GM19099 (cell line): ENCODE results near the gene RIOK1.

ENCODE experiments used
- POLR2A ChIP-seq: IDR thresholded peaks from 3 replicates; pipeline ENCODE4 v1.6.1; 2011; ENCODE audit warnings: low read depth; ENCODE audit not compliant: insufficient read length; ENCODE audit errors: extremely low read depth

RIOK1 gene

DNA sequence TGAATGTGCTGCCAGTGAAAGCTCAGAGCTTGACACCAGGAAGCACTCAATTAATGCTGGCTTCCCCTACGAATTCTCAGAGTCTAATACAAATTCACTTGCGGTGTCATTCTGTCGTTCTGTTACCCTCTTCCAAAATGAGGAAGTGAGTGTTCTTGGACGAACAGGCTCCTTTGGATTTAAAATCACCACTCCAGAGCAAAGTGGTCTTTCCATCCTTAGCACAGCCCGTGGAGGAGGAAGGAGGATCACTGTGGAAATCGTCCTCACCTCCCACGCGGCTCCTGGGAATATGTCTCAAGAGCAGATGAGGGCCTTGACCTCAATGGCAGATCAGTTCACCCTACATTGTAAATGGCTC, 41.7 kb downstream of the RIOK1 start:
- TF ChIP-seq POLR2A = no peak

- no peak for TF ChIP-seq POLR2A
Measured at GRCh38 chr6:7431674-7432390, 42.2 kb downstream of the RIOK1 start.

DNA sequence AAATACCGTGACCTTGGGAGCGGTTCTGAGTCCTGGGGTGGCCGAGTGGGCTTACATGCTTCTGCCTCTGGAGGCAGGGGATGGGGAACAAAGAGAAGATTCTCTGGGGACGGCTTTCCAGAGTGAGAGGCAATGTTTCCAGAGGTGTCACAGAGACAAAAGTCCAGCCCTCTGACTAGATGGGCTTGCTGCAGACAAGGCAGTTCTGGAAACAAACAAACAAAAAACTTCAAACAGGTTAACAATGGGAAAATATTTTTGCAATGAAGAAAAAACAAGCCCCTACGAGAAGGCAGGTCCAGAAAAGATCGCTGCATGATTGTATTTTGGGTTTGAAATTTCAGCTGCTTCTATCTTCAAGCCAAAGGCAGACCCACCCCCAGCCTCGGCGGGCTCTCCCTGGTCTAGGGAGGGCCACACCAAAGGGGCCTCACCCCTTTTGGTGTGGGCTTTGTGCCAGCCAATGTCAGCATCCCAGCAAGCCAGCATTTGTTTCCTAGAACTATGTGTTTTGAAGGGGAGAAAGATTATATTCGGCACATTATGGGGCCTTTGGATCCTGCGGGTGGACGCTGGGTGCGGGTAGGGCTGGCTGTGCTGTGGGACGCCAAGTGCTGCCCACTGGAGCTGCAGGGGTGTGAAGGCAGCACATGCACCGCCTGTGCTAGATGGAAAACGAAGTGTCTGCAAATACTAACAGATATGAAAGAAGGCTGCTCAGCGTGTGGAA, 42.9 kb downstream of the RIOK1 start:
- no peak for TF ChIP-seq POLR2A

GRCh38 chr6:7433121-7433617, 43.6 kb downstream of the RIOK1 start:
- no peak for TF ChIP-seq POLR2A

DNA sequence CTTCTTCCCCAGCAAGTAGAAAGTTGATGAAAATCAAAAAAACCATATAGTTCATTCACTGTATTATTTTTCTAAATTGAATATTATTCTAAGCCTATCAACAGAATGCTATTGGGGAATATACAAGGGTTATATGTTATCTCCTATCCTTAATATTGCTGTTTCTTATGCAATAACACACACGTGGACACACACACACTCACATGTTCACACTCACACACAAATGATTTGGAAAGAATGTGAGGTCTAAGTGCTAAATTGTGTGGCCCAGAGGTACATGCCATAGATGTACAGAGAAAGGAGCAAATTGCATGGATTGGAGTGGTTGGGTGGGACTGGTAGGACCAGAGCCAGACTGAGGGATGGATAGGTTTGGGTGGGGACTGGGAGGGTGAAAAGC, 45.1 kb downstream of the RIOK1 start:
- no peak for TF ChIP-seq POLR2A

DNA sequence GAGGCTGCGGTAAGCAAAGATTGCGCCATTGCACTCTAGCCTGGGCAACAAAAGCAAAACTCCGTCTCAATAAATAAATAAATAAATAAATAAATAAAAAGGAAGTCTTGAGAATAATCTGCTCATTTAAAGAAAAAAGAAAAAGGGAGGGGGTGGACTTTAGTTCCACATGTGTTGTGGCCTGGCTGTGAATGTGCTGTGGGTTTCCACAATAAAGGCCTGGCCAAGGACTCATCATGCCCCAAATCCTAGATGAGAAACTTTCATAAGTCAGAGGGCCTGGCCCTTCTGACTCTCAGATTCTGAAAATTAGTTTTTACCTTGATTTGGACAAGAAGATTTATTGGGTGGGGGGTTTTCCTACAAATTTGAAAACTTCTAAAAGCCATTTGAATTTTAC, 48.4 kb downstream of the RIOK1 start:
- no peak for TF ChIP-seq POLR2A

GRCh38 chr6:7439228-7439627, 49.6 kb downstream of the RIOK1 start:
- no peak for TF ChIP-seq POLR2A

GRCh38 chr6:7440476-7440875, 50.9 kb downstream of the RIOK1 start:
- no peak for TF ChIP-seq POLR2A

DNA sequence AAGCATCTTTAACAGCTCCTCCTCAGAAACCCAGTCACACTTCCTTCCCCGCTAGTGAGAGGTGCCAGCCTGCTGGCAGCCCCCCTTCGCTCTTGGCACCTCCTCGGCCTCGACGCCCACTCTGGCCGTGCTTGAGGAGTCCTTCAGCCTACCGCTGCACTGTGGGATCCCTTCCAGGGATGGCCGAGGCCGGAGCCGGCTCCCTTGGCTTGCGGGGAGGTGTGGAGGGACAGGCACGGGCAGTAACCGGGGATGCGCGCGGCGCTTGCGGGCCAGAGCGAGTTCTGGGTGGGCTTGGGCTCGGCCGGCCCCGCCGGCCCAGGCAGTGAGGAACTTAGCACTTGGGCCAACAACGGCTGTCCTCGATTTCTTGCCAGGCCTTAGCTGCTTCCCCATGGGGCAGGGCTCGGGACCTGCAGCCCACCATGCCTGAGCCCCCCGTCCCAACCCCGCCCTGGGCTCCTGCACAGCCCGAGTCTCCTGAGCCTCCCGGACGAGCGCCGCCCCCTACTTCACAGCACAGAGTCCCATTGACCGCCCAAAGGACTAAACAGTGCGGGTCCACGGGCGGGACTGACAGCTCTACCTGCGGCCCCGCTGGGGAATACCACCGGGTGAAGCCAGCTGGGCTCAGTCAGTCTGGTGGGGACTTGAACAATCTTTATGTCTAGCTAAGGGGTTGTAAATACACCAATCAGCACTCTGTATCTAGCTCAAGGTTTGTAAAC, 51.6 kb downstream of the RIOK1 start:
- no peak for TF ChIP-seq POLR2A

DNA sequence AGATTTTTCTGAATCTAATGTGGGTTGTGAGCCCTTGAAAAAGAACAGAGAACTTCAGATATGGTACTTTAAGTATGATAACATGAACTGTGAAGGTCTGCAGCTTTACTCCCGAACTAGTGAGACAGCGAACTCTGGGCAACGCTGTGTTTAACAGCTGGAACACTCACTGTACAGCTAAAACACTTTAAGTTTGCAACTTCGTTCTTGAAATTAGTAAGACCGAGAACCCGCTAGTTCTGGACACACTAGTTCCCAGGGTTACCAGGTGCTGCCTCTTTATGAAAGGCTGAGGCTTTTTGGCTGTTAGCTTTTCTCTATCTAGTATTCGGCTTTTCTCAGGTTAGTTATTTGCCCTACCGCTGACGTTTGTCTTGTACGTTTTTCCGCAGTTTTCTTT, 52.9 kb downstream of the RIOK1 start:
- no peak for TF ChIP-seq POLR2A

- no peak for TF ChIP-seq POLR2A
Measured at GRCh38 chr6:7445101-7445500, 55.5 kb downstream of the RIOK1 start.

- no peak for TF ChIP-seq POLR2A
Measured at GRCh38 chr6:7445885-7446461, 56.4 kb downstream of the RIOK1 start.

- TF ChIP-seq POLR2A = no peak
Measured at GRCh38 chr6:7446619-7447325, 57.2 kb downstream of the RIOK1 start.

- TF ChIP-seq POLR2A = no peak
Measured at GRCh38 chr6:7448232-7448631, 58.6 kb downstream of the RIOK1 start.

- no peak for TF ChIP-seq POLR2A
Measured at GRCh38 chr6:7449018-7449417, 59.4 kb downstream of the RIOK1 start.

- no peak for TF ChIP-seq POLR2A
Measured at GRCh38 chr6:7451326-7451725, 61.7 kb downstream of the RIOK1 start.

- TF ChIP-seq POLR2A = no peak
Measured at GRCh38 chr6:7452898-7453297, 63.3 kb downstream of the RIOK1 start.
